CD14-positive monocyte (primary cell): Measurements from ENCODE around the gene RABL6. TPM values are rescaled to one million over a fixed set of nuclear protein-coding genes. Genes with fewer than 3 reads are reported as not detected.
A peak's percentile ranks its signal among the peaks of the same experiment; 100 is the strongest.

Source experiments
- DNase-seq, 3 donors: peaks; one replicate each; pipeline ENCODE4 v3.0.0-alpha.2; 2011 to 2022
- H2AFZ ChIP-seq: 2 replicates; pipeline ENCODE4 v1.6.0; 2012; ENCODE audit warnings: mild to moderate bottlenecking, low read depth, low read length, inconsistent platforms; ENCODE audit not compliant: insufficient read depth, poor library complexity, severe bottlenecking
- H3K27ac ChIP-seq, 2 donors: 1 replicate in 1 of 2; 2 replicates in 1 of 2; pipeline ENCODE4 v1.5.1; 2012 to 2013; ENCODE audit warnings: low read length in 2 of 2, control low read depth in 1 of 2, inconsistent platforms in 1 of 2, low read depth in 1 of 2, mild to moderate bottlenecking in 1 of 2
- H3K27me3 ChIP-seq, 2 donors: one replicate each; pipeline versions ENCODE4 v1.6.0 to v1.6.1; 2011 to 2013; ENCODE audit warnings: low read length in 2 of 2; ENCODE audit not compliant: control insufficient read depth in 2 of 2, insufficient read depth in 2 of 2
- H3K36me3 ChIP-seq, 2 donors: replicated peaks in 1 of 2; 1 replicate in 1 of 2; 2 replicates in 1 of 2; pipeline versions ENCODE4 v1.5.1 to v1.6.1; 2012 to 2013; ENCODE audit warnings: low read length in 2 of 2, control low read depth in 1 of 2, inconsistent platforms in 1 of 2, mild to moderate bottlenecking in 1 of 2; ENCODE audit not compliant: insufficient read depth in 2 of 2, control insufficient read depth in 1 of 2
- H3K4me1 ChIP-seq, 2 donors: 1 replicate in 1 of 2; 2 replicates in 1 of 2; pipeline versions ENCODE4 v1.5.1 to v1.6.1; 2012 to 2013; ENCODE audit warnings: low read length in 2 of 2, control low read depth in 1 of 2, inconsistent platforms in 1 of 2, mild to moderate bottlenecking in 1 of 2, moderate library complexity in 1 of 2; ENCODE audit not compliant: insufficient read depth in 2 of 2, control insufficient read depth in 1 of 2
- H3K4me2 ChIP-seq: replicated peaks from 2 replicates; pipeline ENCODE3; 2012; ENCODE audit warnings: low read length, moderate library complexity, mild to moderate bottlenecking; ENCODE audit not compliant: poor library complexity, severe bottlenecking; ENCODE audit errors: extremely low read depth
- H3K4me3 ChIP-seq, 3 experiments: fragments of 200-600 bp in 1 of 3; sonication (generic) in 1 of 3; replicated peaks in 1 of 3; 1 replicate in 2 of 3; 2 replicates in 1 of 3; pipeline ENCODE4 v1.5.1; 2011 to 2013; ENCODE audit warnings: low read length in 3 of 3, mild to moderate bottlenecking in 3 of 3, control low read depth in 2 of 3, low read depth in 2 of 3, inconsistent platforms in 1 of 3, moderate library complexity in 1 of 3
- H3K79me2 ChIP-seq: 2 replicates; pipeline ENCODE4 v1.6.0; 2012; ENCODE audit warnings: mild to moderate bottlenecking, control low read depth, inconsistent platforms, low read length, moderate library complexity; ENCODE audit not compliant: insufficient read depth
- H3K9ac ChIP-seq: 2 replicates; pipeline ENCODE4 v1.6.0; 2017; ENCODE audit warnings: low read length, mild to moderate bottlenecking; ENCODE audit not compliant: insufficient read depth, poor library complexity, severe bottlenecking
- H3K9me3 ChIP-seq, 2 donors: replicated peaks in 1 of 2; 1 replicate in 1 of 2; 2 replicates in 1 of 2; pipeline versions ENCODE4 v1.5.1 to v1.6.1; 2012 to 2013; ENCODE audit warnings: low read length in 2 of 2, control low read depth in 1 of 2; ENCODE audit not compliant: control insufficient read depth in 1 of 2, insufficient read depth in 1 of 2
- H4K20me1 ChIP-seq: 2 replicates; pipeline ENCODE4 v1.6.0; 2012; ENCODE audit warnings: mild to moderate bottlenecking, low read length, control low read depth, moderate library complexity; ENCODE audit not compliant: insufficient read depth
- H3K27ac Mint-ChIP-seq, 7 donors: one replicate each; pipeline ENCODE4 v1.8.0; 2020; ENCODE audit warnings: mild to moderate bottlenecking in 7 of 7, mixed read lengths in 7 of 7, moderate library complexity in 6 of 7, inconsistent platforms in 2 of 7
- H3K27me3 Mint-ChIP-seq, 3 donors: one replicate each; pipeline ENCODE4 v1.8.0; 2021 to 2022; ENCODE audit warnings: low read depth in 3 of 3, mild to moderate bottlenecking in 3 of 3, mixed read lengths in 3 of 3, moderate library complexity in 3 of 3, inconsistent platforms in 1 of 3
- H3K36me3 Mint-ChIP-seq, 2 donors: one replicate each; pipeline ENCODE4 v1.8.0; 2020; ENCODE audit warnings: mixed read lengths in 2 of 2, inconsistent platforms in 1 of 2, mild to moderate bottlenecking in 1 of 2
- H3K4me1 Mint-ChIP-seq: one replicate; pipeline ENCODE4 v1.8.0; 2020; ENCODE audit warnings: mild to moderate bottlenecking, mixed read lengths
- H3K4me3 Mint-ChIP-seq, 2 donors: one replicate each; pipeline ENCODE4 v1.8.0; 2020; ENCODE audit warnings: mild to moderate bottlenecking in 2 of 2, mixed read lengths in 2 of 2, moderate library complexity in 1 of 2
- H3K9me3 Mint-ChIP-seq, 7 donors: one replicate each; pipeline ENCODE4 v1.8.0; 2020 to 2022; ENCODE audit warnings: mixed read lengths in 7 of 7, mild to moderate bottlenecking in 6 of 7, moderate library complexity in 6 of 7, inconsistent platforms in 2 of 7
- CTCF ChIP-seq: fragments of 200-600 bp; IDR thresholded peaks from one replicate; pipeline ENCODE4 v1.8.0; 2022; ENCODE audit warnings: antibody characterized with exemption, mild to moderate bottlenecking
- WGBS: methylation state at CpG from one replicate; pipeline ENCODE4 v1.1.5; 2013; ENCODE audit warnings: missing lambda C conversion rate; ENCODE audit not compliant: insufficient coverage; 5-methylcytosine and 5-hydroxymethylcytosine counted together
- intact Hi-C, 2 donors: fragments of 100-400 bp; cut with micrococcal nuclease; formaldehyde crosslinking; loops; one replicate each; pipeline versions ENCODE4 v1.15.0 to v1.15.1; 2023
- polyA plus RNA-seq, 3 donors: library from polyadenylated mRNA; depleted of rRNA in 1 of 3; unstranded in 2 of 3; stranded (reverse) in 1 of 3; fragments of 300-500 nt in 2 of 3; fragments of >200 nt in 1 of 3; fragmentation: Illumina TruSeq in 2 of 3; gene quantifications; 1 replicate in 2 of 3; 2 replicates in 1 of 3; pipeline ENCODE4 v1.2.3, GENCODE V29; 2012 to 2021

Gene RABL6
- polyA plus RNA-seq, 3 donors: 6.7 to 30.9 (median 8.1) TPM

GRCh38 chr9:136860529-136860928 lies 52.8 kb downstream of the RABL6 start:
- WGBS: 98% methylated on average over 6 of the region's 9 CpGs

More at GRCh38 chr9:136860529-136860928, 52.8 kb downstream of the RABL6 start:
- intact Hi-C loops: no loop called here
- no peak overlapping the region for H3K27ac ChIP-seq
- Mint-ChIP-seq H3K27ac (peak overlapping the region in 1 of 7 donors; percentile 65), H3K9me3 (no peaks in the 10 kb centered on the region), H3K4me3 (no peak overlapping the region), H3K4me1 (peaks cover 11% of the 10 kb centered on the region), H3K27me3 (no peaks in the 10 kb centered on the region), H3K36me3 (peaks cover 29 to 38% of the 10 kb centered on the region in 2 donors)
- H3K4me1 ChIP-seq: peaks cover 7 to 8% of the 10 kb centered on the region in 2 donors
- peaks cover 40% of the 10 kb centered on the region for H4K20me1 ChIP-seq
- H2AFZ ChIP-seq: no peak overlapping the region
- H3K9me3 ChIP-seq: no peaks in the 10 kb centered on the region
- H3K4me3 ChIP-seq: no peak overlapping the region
- peaks cover 19% of the 10 kb centered on the region for H3K79me2 ChIP-seq
- H3K9ac ChIP-seq: no peak overlapping the region
- H3K36me3 ChIP-seq: peaks cover 33 to 39% of the 10 kb centered on the region in 2 donors
- no peaks in the 10 kb centered on the region for H3K27me3 ChIP-seq
- DNase-seq: no peak
- H3K4me2 ChIP-seq: no peak overlapping the region
- no peak for TF ChIP-seq CTCF
